Uterus (tissue), 2 donors: ENCODE data around the gene CCT5.

Source experiments
- POLR2A ChIP-seq, 2 donors: fragments of 450-650 bp; IDR thresholded peaks; one replicate each; pipeline ENCODE4 v1.6.1; 2016; ENCODE audit warnings: antibody characterized with exemption in 2 of 2, mild to moderate bottlenecking in 1 of 2, moderate library complexity in 1 of 2
- TF ChIP-seq, protein P1 (sequence below), 4 experiments: fragments of 200-600 bp in 2 of 4; fragments of 450-650 bp in 2 of 4; sonication (generic) in 2 of 4; IDR thresholded peaks; one replicate each; pipeline ENCODE4 v1.5.1; 2016 to 2019; ENCODE audit warnings: antibody characterized with exemption in 4 of 4, mild to moderate bottlenecking in 2 of 4, moderate library complexity in 1 of 4

DNA sequence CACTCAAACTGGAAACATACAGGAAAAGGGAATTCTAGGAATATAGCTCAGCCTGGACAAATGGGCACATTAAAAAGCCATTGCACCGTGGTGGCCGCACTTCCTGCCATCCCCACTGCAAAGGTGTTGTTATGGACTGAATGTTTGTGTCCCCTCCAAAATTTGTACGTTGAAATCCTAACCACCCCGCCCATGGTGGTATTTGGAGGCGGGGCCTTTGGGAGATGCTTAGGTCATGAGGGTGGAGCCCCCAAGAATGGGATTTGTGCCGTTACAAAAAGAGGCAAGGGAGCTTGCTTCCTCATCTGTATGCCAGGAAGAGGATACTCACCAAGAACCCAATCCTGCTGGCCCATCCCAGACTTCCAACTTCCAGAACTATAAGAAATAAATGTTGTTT, 58.8 kb downstream of the CCT5 start:
- TF ChIP-seq, protein P1, sequence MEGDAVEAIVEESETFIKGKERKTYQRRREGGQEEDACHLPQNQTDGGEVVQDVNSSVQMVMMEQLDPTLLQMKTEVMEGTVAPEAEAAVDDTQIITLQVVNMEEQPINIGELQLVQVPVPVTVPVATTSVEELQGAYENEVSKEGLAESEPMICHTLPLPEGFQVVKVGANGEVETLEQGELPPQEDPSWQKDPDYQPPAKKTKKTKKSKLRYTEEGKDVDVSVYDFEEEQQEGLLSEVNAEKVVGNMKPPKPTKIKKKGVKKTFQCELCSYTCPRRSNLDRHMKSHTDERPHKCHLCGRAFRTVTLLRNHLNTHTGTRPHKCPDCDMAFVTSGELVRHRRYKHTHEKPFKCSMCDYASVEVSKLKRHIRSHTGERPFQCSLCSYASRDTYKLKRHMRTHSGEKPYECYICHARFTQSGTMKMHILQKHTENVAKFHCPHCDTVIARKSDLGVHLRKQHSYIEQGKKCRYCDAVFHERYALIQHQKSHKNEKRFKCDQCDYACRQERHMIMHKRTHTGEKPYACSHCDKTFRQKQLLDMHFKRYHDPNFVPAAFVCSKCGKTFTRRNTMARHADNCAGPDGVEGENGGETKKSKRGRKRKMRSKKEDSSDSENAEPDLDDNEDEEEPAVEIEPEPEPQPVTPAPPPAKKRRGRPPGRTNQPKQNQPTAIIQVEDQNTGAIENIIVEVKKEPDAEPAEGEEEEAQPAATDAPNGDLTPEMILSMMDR (IDR thresholded peaks at IDR 0.05) = no peak
- TF ChIP-seq POLR2A (IDR thresholded peaks at IDR 0.05) = no peak
